HG03457 (cell line): ENCODE measurements around the gene FSCN2.

Experiments
- ATAC-seq: cut with Tn5 transposase; IDR thresholded peaks from one replicate; pipeline ENCODE4 v1.9.1; 2021; ENCODE audit warnings: moderate number of reproducible peaks; ENCODE audit not compliant: unreplicated experiment

The FSCN2 gene

GRCh38 chr17:81489998-81490992 is 37.9 kb upstream of the FSCN2 start:
- no peak for ATAC-seq

GRCh38 chr17:81491181-81491581 is 37.0 kb upstream of the FSCN2 start:
- no peak for ATAC-seq

- ATAC-seq, result no peak
These were observed 36.4 kb upstream of the FSCN2 start for GRCh38 chr17:81491761-81492160.

GRCh38 chr17:81492202-81492601 is 36.0 kb upstream of the FSCN2 start:
- ATAC-seq, result no peak

- no peak for ATAC-seq
These were observed 35.5 kb upstream of the FSCN2 start for GRCh38 chr17:81492706-81493105.

- no peak for ATAC-seq
These were observed 34.8 kb upstream of the FSCN2 start for GRCh38 chr17:81493198-81494038.

GRCh38 chr17:81494626-81495377 is 33.4 kb upstream of the FSCN2 start:
- no peak for ATAC-seq

GRCh38 chr17:81498953-81499600 is 29.1 kb upstream of the FSCN2 start:
- ATAC-seq, result no peak

- ATAC-seq, result no peak
These were observed 28.6 kb upstream of the FSCN2 start for GRCh38 chr17:81499601-81499970.

- no peak for ATAC-seq
These were observed 28.1 kb upstream of the FSCN2 start for GRCh38 chr17:81500047-81500446.

- ATAC-seq, result no peak
These were observed 25.6 kb upstream of the FSCN2 start for GRCh38 chr17:81502471-81503017.

GRCh38 chr17:81503619-81504018 is 24.6 kb upstream of the FSCN2 start:
- ATAC-seq, result no peak

- ATAC-seq, result no peak
These were observed 19.5 kb upstream of the FSCN2 start for GRCh38 chr17:81508639-81509206.

GRCh38 chr17:81509207-81509971 is 18.8 kb upstream of the FSCN2 start:
- no peak for ATAC-seq

- no peak for ATAC-seq
These were observed 18.0 kb upstream of the FSCN2 start for GRCh38 chr17:81509972-81510784.

- ATAC-seq, result no peak
These were observed 17.2 kb upstream of the FSCN2 start for GRCh38 chr17:81510785-81511553.

GRCh38 chr17:81511554-81511803 is 16.7 kb upstream of the FSCN2 start:
- no peak for ATAC-seq
